Measurements from ENCODE around the gene JOSD1.
A peak's percentile ranks its signal among the peaks of the same experiment; 100 is the strongest.

Gene JOSD1

GRCh38 chr22:38706101-38706900 lies 5.6 kb upstream of the JOSD1 start:
- TF ChIP-seq ZFX (IDR thresholded peaks at IDR 0.05; ENCODE audit: borderline replicate concordance): no peak
- TF ChIP-seq CTCF (IDR thresholded peaks at IDR 0.05): no peak
- peak overlapping the region; percentile 91 for H3K27ac ChIP-seq

GRCh38 chr22:38705235-38706100 lies 4.7 kb upstream of the JOSD1 start, which contains the start of gene GTPBP1:
TSS of gene GTPBP1 (plus strand) at chr22:38705944. CDS start at chr22:38705956, 12 bp downstream.
- TF ChIP-seq CTCF (IDR thresholded peaks at IDR 0.05) (no peak), ZFX (IDR thresholded peaks at IDR 0.05; ENCODE audit: borderline replicate concordance) (no peak)

GRCh38 chr22:38704654-38705234 lies 4.0 kb upstream of the JOSD1 start:
- no peak for TF ChIP-seq CTCF (IDR thresholded peaks at IDR 0.05)
- H3K27ac ChIP-seq: peak overlapping the region; percentile 91

More at GRCh38 chr22:38705235-38706100, 4.7 kb upstream of the JOSD1 start, which contains the start of gene GTPBP1:
- peak within 1 kb of the TSS; percentile 91 for H3K27ac ChIP-seq

- peak overlapping the region; percentile 83 for H3K27ac ChIP-seq
- TF ChIP-seq CTCF (IDR thresholded peaks at IDR 0.05) (no peak), ZFX (IDR thresholded peaks at IDR 0.05; ENCODE audit: borderline replicate concordance) (no peak)
These were observed 414 bp downstream of the JOSD1 start for GRCh38 chr22:38700270-38700788.

- TF ChIP-seq ZFX (IDR thresholded peaks at IDR 0.05; ENCODE audit: borderline replicate concordance): no peak
- no peak for TF ChIP-seq CTCF (IDR thresholded peaks at IDR 0.05)
- H3K27ac ChIP-seq: peak overlapping the region; percentile 83
These were observed 959 bp downstream of the JOSD1 start for GRCh38 chr22:38699784-38700183.

GRCh38 chr22:38699143-38699542 lies 1.6 kb downstream of the JOSD1 start:
- no peak overlapping the region for H3K27ac ChIP-seq

More at GRCh38 chr22:38699143-38699542, 1.6 kb downstream of the JOSD1 start:
- no peak for TF ChIP-seq ZFX (IDR thresholded peaks at IDR 0.05; ENCODE audit: borderline replicate concordance)
- TF ChIP-seq CTCF (IDR thresholded peaks at IDR 0.05): no peak

Measured in 22Rv1 (cell line).